ENCODE data around the gene ATL2. TPM values are rescaled to one million over a fixed set of nuclear protein-coding genes. Genes with fewer than 3 reads are reported as not detected.
"Not testable (repeated sequence)": the region's sequence is repeated elsewhere in the genome, so short reads cannot be mapped to it uniquely, and the experiment has no call there.

ATL2 gene
- total and polyA plus RNA-seq, 2 donors (not counting 1 experiment from before 2014, with no cell fraction given) = 21.1 to 69.0 TPM

DNA sequence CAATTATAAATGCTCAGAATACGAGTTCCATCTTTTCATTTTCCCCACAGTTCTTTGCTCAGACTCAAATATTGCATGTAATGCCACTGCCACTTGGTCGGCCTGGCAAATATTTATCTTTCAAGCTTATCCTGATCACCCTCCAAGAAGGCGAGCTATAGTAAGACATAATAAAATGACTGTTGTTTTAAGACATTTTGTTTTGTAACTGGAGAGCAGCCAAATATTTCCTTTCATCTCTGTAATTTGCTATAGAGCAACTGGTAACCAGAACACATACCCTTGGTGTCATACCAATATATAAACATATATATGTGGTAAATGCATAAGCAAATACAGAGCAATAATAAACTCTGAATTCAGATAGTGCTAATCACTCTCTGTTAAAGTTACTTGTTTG, 7.3 kb upstream of the ATL2 start:
- ATAC-seq (ENCODE audit: low read depth) = no peak

GRCh38 chr2:38383741-38384140, 6.7 kb upstream of the ATL2 start:
- H3K9me3 ChIP-seq (ENCODE audit: control extremely low read depth in 1 of 3, control insufficient read depth in 2 of 3, insufficient read depth in 1 of 3, low read length in 2 of 3); H3K27ac ChIP-seq (ENCODE audit: low read length in 2 of 2); DNase-seq; H2AFZ ChIP-seq (ENCODE audit: insufficient read depth, low read depth, low read length, poor library complexity, severe bottlenecking); H3K27ac Mint-ChIP-seq; H3K4me2 ChIP-seq (replicated peaks; ENCODE audit: low read depth, low read length, poor library complexity, severe bottlenecking); H3K9ac ChIP-seq (ENCODE audit: low read length); H3K36me3 ChIP-seq (replicated peaks in 1 of 2; ENCODE audit: control extremely low read depth in 1 of 2, control insufficient read depth in 1 of 2, extremely low read depth in 1 of 2, insufficient read depth in 2 of 2, low read length in 1 of 2); H3K27me3 Mint-ChIP-seq; H3K79me2 ChIP-seq (ENCODE audit: control insufficient read depth, insufficient read depth, low read length); H3K27me3 ChIP-seq (replicated peaks in 1 of 4; ENCODE audit: control extremely low read depth in 1 of 4, control insufficient read depth in 3 of 4, insufficient read depth in 4 of 4, low read length in 3 of 4); H3K4me3 ChIP-seq (ENCODE audit: control extremely low read depth in 1 of 5, extremely low read depth in 1 of 5, insufficient read depth in 1 of 5, low read depth in 2 of 5, low read length in 4 of 5); H4K20me1 ChIP-seq (ENCODE audit: control insufficient read depth, insufficient read depth, low read length, poor library complexity, severe bottlenecking); CTCF ChIA-PET; POLR2A ChIA-PET; intact Hi-C loops (cut with micrococcal nuclease); ATAC-seq (ENCODE audit: low read depth); H3K9me3 Mint-ChIP-seq (ENCODE audit: insufficient read depth); H3K4me3 Mint-ChIP-seq: not testable (repeated sequence)
- peaks cover 12% of the 10 kb centered on the region for H3K4me1 Mint-ChIP-seq
- WGBS (ENCODE audit: insufficient coverage) = 96% methylated on average over 4 of the region's 6 CpGs
- peaks cover 2 to 10% of the 10 kb centered on the region in 2 donors for H3K4me1 ChIP-seq (ENCODE audit: control insufficient read depth in 2 of 2, insufficient read depth in 2 of 2, low read length in 2 of 2)

More for the DNA sequence above, 7.3 kb upstream of the ATL2 start:
- H3K9me3 ChIP-seq (ENCODE audit: control extremely low read depth in 1 of 3, control insufficient read depth in 2 of 3, insufficient read depth in 1 of 3, low read length in 2 of 3) = no peaks in the 10 kb centered on the region
- Mint-ChIP-seq H3K4me1 (peaks cover 16% of the 10 kb centered on the region), H3K9me3 (ENCODE audit: insufficient read depth) (no peaks in the 10 kb centered on the region), H3K4me3 (no peak overlapping the region), H3K27ac (no peak overlapping the region), H3K27me3 (peaks cover 5% of the 10 kb centered on the region)
- intact Hi-C loops (cut with micrococcal nuclease) = no loop called here
- peaks cover 3 to 13% of the 10 kb centered on the region in 2 donors for H3K4me1 ChIP-seq (ENCODE audit: control insufficient read depth in 2 of 2, insufficient read depth in 2 of 2, low read length in 2 of 2)
- no peak overlapping the region for H3K9ac ChIP-seq (ENCODE audit: low read length)
- DNase-seq = no peak
- H3K4me2 ChIP-seq (replicated peaks; ENCODE audit: low read depth, low read length, poor library complexity, severe bottlenecking) = no peak overlapping the region
- WGBS (ENCODE audit: insufficient coverage) = 100% methylated on average over 1 of the region's 3 CpGs
- no peak overlapping the region for H3K27ac ChIP-seq (ENCODE audit: low read length in 2 of 2)
- ChIA-PET CTCF (no interaction called here), POLR2A (no interaction called here)
- H3K4me3 ChIP-seq (ENCODE audit: control extremely low read depth in 1 of 5, extremely low read depth in 1 of 5, insufficient read depth in 1 of 5, low read depth in 2 of 5, low read length in 4 of 5) = no peak overlapping the region
- TF ChIP-seq CTCF (IDR thresholded peaks at IDR 0.05) (no peak), EZH2 (IDR thresholded peaks at IDR 0.05; ENCODE audit: borderline replicate concordance, insufficient read depth, low read depth, low read length, poor library complexity, severe bottlenecking) (no peak)
- no peaks in the 10 kb centered on the region for H3K36me3 ChIP-seq (replicated peaks in 1 of 2; ENCODE audit: control extremely low read depth in 1 of 2, control insufficient read depth in 1 of 2, extremely low read depth in 1 of 2, insufficient read depth in 2 of 2, low read length in 1 of 2)
- no peak overlapping the region for H2AFZ ChIP-seq (ENCODE audit: insufficient read depth, low read depth, low read length, poor library complexity, severe bottlenecking)
- H3K79me2 ChIP-seq (ENCODE audit: control insufficient read depth, insufficient read depth, low read length) = no peaks in the 10 kb centered on the region
- H3K27me3 ChIP-seq (replicated peaks in 1 of 4; ENCODE audit: control extremely low read depth in 1 of 4, control insufficient read depth in 3 of 4, insufficient read depth in 4 of 4, low read length in 3 of 4) = peaks cover 0 to 3% (median 0%) of the 10 kb centered on the region in 4 experiments
- H4K20me1 ChIP-seq (ENCODE audit: control insufficient read depth, insufficient read depth, low read length, poor library complexity, severe bottlenecking) = no peaks in the 10 kb centered on the region
